ENCODE data around the gene ACSF3.

The ACSF3 gene

GRCh38 chr16:89096768-89097391 is 3.2 kb downstream of the ACSF3 start (continued):
- TF ChIP-seq ZBTB49 (tag by site-specific recombination; IDR thresholded peaks at IDR 0.05; ENCODE audit: low read depth) (no peak), ZBTB26 (tag by site-specific recombination; optimal IDR thresholded peaks at IDR 0.05) (no peak), ZNF391 (tag by site-specific recombination; IDR thresholded peaks at IDR 0.05; ENCODE audit: borderline replicate concordance, low read depth) (no peak), ZBTB21 (tag by site-specific recombination; IDR thresholded peaks at IDR 0.05) (no peak), ZNF37A (tag by site-specific recombination; IDR thresholded peaks at IDR 0.05) (no peak), FEZF1 (tag by site-specific recombination; IDR thresholded peaks at IDR 0.05) (no peak), GLIS2 (tag by site-specific recombination; IDR thresholded peaks at IDR 0.05) (no peak)

- Histone ChIP-seq H3K27ac (ENCODE audit: extremely low read depth, low read depth, low read length) (no peak overlapping the region), H3K4me1 (ENCODE audit: control insufficient read depth, insufficient read depth, low read length) (peaks cover 11% of the 10 kb centered on the region; the same call in 1 of the 2 replicates), H3K9me3 (ENCODE audit: control insufficient read depth, insufficient read depth, low read depth, low read length) (no peaks in the 10 kb centered on the region), H3K36me3 (ENCODE audit: control insufficient read depth in 2 of 2, insufficient read depth in 1 of 2, low read length in 2 of 2) (peaks cover 0 to 33% of the 10 kb centered on the region in 2 experiments; a peak in 1 of 3 replicates), H3K4me3 (ENCODE audit: low read depth, low read length) (no peak overlapping the region)
- ChIA-PET CTCF (no interaction called here), POLR2A (no interaction called here)
- TF ChIP-seq PRDM2 (tag by site-specific recombination; IDR thresholded peaks at IDR 0.05; ENCODE audit: borderline replicate concordance) (no peak), ZNF677 (tag by site-specific recombination; IDR thresholded peaks at IDR 0.05) (no peak), CTCF (tag by site-specific recombination; IDR thresholded peaks at IDR 0.05) (no peak), ATF2 (tag by site-specific recombination; IDR thresholded peaks at IDR 0.05; ENCODE audit: low read depth) (no peak), PRDM6 (tag by site-specific recombination; IDR thresholded peaks at IDR 0.05) (no peak), ZNF623 (tag by site-specific recombination; IDR thresholded peaks at IDR 0.05) (no peak), ZNF549 (tag by site-specific recombination; IDR thresholded peaks at IDR 0.05) (no peak), ZNF266 (tag by site-specific recombination; IDR thresholded peaks at IDR 0.05; ENCODE audit: low read depth) (no peak), ZBTB26 (tag by site-specific recombination; optimal IDR thresholded peaks at IDR 0.05) (no peak), ZNF510 (tag by site-specific recombination; IDR thresholded peaks at IDR 0.05; ENCODE audit: insufficient replicate concordance) (no peak), ZNF704 (tag by site-specific recombination; IDR thresholded peaks at IDR 0.05) (no peak)
These were observed 3.7 kb downstream of the ACSF3 start for GRCh38 chr16:89097392-89097772.
